ENCODE results near the gene LRRC9. TPM values are rescaled to one million over a fixed set of nuclear protein-coding genes. Genes with fewer than 3 reads are reported as not detected.

Gene LRRC9
- total RNA-seq, 1 donor from 2014 or later: not detected

DNA sequence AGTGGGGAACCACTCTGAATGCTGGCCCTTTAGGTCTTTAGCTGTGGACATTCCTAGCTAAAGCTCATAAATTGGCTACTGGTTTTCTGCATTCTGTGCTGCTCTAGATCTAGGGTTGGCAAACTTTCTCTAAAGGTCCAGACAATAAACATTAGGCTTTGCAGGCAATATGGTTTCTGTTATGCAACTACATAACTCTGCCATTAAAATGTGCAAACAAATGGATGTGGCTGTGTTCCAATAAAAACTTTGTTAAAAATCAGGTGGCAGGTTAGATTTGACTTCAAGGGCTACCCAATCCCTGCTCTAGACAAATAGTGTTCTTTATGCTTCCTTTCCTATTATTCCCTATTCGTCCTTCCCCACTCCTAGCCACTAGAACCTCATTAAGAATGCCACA is 6.8 kb upstream of the LRRC9 start:
- TF ChIP-seq, protein P1, sequence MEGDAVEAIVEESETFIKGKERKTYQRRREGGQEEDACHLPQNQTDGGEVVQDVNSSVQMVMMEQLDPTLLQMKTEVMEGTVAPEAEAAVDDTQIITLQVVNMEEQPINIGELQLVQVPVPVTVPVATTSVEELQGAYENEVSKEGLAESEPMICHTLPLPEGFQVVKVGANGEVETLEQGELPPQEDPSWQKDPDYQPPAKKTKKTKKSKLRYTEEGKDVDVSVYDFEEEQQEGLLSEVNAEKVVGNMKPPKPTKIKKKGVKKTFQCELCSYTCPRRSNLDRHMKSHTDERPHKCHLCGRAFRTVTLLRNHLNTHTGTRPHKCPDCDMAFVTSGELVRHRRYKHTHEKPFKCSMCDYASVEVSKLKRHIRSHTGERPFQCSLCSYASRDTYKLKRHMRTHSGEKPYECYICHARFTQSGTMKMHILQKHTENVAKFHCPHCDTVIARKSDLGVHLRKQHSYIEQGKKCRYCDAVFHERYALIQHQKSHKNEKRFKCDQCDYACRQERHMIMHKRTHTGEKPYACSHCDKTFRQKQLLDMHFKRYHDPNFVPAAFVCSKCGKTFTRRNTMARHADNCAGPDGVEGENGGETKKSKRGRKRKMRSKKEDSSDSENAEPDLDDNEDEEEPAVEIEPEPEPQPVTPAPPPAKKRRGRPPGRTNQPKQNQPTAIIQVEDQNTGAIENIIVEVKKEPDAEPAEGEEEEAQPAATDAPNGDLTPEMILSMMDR (IDR thresholded peaks at IDR 0.05): no peak
- Histone ChIP-seq H3K9me3 (no peaks in the 10 kb centered on the region), H3K36me3 (no peaks in the 10 kb centered on the region), H3K4me3 (no peak overlapping the region), H3K27me3 (peaks cover 15% of the 10 kb centered on the region), H3K27ac (no peak overlapping the region), H3K4me1 (no peaks in the 10 kb centered on the region)
- DNase-seq (no peak), ATAC-seq (no peak)
- intact Hi-C loops (cut with DNase I): no loop called here

DNA sequence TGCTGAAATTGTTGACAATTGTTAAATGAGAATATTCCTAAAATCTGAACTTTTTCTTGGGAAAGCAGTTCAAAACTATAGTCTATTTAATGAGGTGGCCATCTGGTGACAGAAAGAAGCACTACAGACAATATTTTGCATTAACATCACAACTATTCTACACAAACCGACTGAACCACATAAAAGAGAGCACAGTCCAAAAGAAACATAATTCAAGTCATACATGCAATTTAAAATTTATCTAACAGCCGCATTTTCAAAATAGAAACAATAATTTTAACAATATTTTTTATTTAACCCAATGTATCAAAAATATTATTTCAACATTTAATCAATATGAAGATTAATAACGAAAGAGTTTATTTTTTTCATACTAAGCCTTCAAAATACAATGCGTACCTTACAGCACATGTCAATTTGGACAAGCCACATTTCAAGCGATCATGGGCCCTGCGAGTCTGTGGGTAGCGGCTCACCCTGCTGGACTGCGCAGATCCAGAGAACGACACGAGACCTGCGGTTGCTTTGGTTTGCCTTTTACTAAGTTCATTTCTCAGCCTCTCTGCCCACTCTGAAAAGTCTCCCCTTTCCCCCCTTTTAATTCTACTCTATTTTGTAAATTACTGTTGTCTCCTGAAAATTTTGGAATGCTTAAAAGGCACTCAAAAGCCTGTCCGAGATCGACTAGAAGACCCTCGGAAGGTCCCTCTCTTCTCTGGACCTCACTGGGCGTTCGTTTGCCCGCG is 947 bp upstream of the LRRC9 start:
- H3K9me3 ChIP-seq: no peaks in the 10 kb centered on the region
- no peaks in the 10 kb centered on the region for H3K36me3 ChIP-seq
- peaks cover 13% of the 10 kb centered on the region for H3K4me1 ChIP-seq
- peak; percentile 70 for ATAC-seq
- no peak for DNase-seq
- no peak overlapping the region for H3K27ac ChIP-seq
- peaks cover 37% of the 10 kb centered on the region for H3K27me3 ChIP-seq
- intact Hi-C loops (cut with DNase I): no loop called here
- peak overlapping the region; percentile 47 for H3K4me3 ChIP-seq
- TF ChIP-seq, protein P1 (IDR thresholded peaks at IDR 0.05): peak; percentile 40

DNA sequence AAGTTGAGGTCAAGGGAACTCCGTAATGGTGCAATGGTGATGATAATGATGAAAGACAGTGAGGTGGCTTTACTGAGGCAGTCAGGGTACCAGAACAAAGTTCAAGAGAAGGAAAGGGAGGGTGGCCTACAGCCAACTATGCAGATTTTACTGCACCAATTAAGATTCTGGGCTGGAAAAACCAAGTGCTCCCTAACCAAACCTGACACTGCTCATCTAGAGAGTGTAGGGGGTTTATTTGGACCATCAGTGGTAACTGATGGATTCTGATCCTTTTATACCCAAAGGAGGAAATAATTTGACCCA is 387 bp downstream of the LRRC9 start:
- intact Hi-C loops (cut with DNase I): no loop called here
- ATAC-seq (no peak), DNase-seq (no peak)
- Histone ChIP-seq H3K9me3 (no peaks in the 10 kb centered on the region), H3K4me1 (peaks cover 13% of the 10 kb centered on the region), H3K27me3 (peaks cover 37% of the 10 kb centered on the region), H3K27ac (no peak overlapping the region), H3K4me3 (no peak overlapping the region), H3K36me3 (no peaks in the 10 kb centered on the region)
- TF ChIP-seq, protein P1 (IDR thresholded peaks at IDR 0.05): no peak

DNA sequence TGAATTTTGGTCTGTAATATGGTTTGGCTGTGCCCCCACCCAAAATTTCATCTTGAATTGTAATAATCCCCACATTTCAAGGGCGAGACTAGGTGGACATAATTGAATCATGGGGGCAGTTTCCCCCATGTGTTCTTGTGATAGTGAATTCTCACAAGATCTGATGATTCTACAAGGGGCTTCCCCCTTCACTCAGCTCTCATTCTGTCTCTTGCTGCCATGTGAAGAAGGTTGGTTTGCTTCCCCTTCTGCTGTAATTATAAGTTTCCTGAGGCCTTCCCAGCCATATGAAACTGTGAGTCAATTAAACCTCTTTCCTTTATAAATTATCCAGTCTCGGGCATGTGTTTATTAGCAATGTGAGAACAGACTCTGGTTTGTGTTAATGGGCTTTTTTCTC is 5.9 kb downstream of the LRRC9 start:
- H3K4me1 ChIP-seq: no peaks in the 10 kb centered on the region
- H3K4me3 ChIP-seq: no peak overlapping the region
- no peak for DNase-seq
- peaks cover 3% of the 10 kb centered on the region for H3K27me3 ChIP-seq
- intact Hi-C loops (cut with DNase I): no loop called here
- H3K27ac ChIP-seq: no peak overlapping the region
- no peaks in the 10 kb centered on the region for H3K36me3 ChIP-seq
- no peak for ATAC-seq
- TF ChIP-seq, protein P1 (IDR thresholded peaks at IDR 0.05): no peak
- H3K9me3 ChIP-seq: no peaks in the 10 kb centered on the region

DNA sequence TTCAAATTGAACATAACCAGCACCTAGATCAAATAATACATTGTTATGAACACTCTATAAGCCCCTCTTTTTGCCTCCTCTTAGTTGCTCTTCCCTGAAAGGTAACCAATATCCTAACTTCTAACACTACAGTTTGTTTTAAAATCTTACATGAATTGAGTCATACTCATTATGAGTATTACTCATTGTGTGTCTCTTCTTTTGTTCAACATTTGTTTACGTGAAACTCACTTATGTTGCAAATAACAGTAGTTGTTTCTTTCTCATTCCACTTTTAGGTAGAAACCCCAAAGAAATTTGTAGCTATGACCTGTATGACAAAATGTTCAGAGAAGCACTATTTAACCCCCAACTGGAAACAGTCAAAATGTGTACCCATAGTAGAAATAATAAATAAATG is 6.6 kb downstream of the LRRC9 start:
- Histone ChIP-seq H3K27ac (no peak overlapping the region), H3K9me3 (no peaks in the 10 kb centered on the region), H3K4me1 (no peaks in the 10 kb centered on the region), H3K4me3 (no peak overlapping the region), H3K36me3 (no peaks in the 10 kb centered on the region), H3K27me3 (peaks cover 3% of the 10 kb centered on the region)
- intact Hi-C loops (cut with DNase I): no loop called here
- ATAC-seq (no peak), DNase-seq (no peak)
- TF ChIP-seq, protein P1 (IDR thresholded peaks at IDR 0.05): no peak

DNA sequence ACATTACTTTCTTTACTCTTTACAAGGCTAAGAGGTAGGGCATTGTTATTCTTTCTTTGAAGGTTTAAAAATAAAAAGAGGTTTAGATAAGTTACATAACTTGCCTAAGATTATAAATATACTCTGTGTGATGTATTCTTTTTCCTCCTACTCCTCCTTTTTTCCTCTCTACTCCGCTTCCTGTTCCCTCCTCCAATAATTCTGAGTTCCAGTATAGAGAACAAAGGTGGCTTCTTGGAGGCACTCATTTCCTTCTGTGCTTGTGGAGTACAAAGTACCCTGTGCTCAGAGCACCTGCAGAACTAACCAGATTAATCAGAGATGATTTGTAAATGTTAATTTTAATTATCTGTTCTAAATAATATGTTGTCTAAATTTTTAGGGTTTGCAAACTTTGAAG is 11.3 kb downstream of the LRRC9 start:
- ATAC-seq (no peak), DNase-seq (no peak)
- Histone ChIP-seq H3K27ac (no peak overlapping the region), H3K9me3 (no peaks in the 10 kb centered on the region), H3K4me1 (no peaks in the 10 kb centered on the region), H3K36me3 (no peaks in the 10 kb centered on the region), H3K4me3 (no peak overlapping the region), H3K27me3 (peaks cover 11% of the 10 kb centered on the region)
- TF ChIP-seq, protein P1 (IDR thresholded peaks at IDR 0.05): no peak
- intact Hi-C loops (cut with DNase I): no loop called here
